ENCODE results near the gene OASL.

OASL gene

GRCh38 chr12:120997448-120997847 is 41.6 kb downstream of the OASL start:
- TF ChIP-seq USF1 (IDR thresholded peaks at IDR 0.05) (no peak), REST (IDR thresholded peaks at IDR 0.05; ENCODE audit: low read depth) (no peak), TAF1 (IDR thresholded peaks at IDR 0.05; ENCODE audit: low read depth) (no peak), RAD21 (IDR thresholded peaks at IDR 0.05; ENCODE audit: low read depth) (no peak), CEBPB (IDR thresholded peaks at IDR 0.05) (no peak), MAX (IDR thresholded peaks at IDR 0.05) (no peak), EGR1 (IDR thresholded peaks at IDR 0.05) (no peak), YY1 (IDR thresholded peaks at IDR 0.05; ENCODE audit: low read depth) (no peak), ZBTB7A (IDR thresholded peaks at IDR 0.05; ENCODE audit: low read depth) (no peak), FOXM1 (IDR thresholded peaks at IDR 0.05; ENCODE audit: borderline replicate concordance, low read depth) (no peak), EP300 (IDR thresholded peaks at IDR 0.05; ENCODE audit: borderline replicate concordance) (no peak), TEAD4 (IDR thresholded peaks at IDR 0.05) (no peak), TCF12 (IDR thresholded peaks at IDR 0.05; ENCODE audit: low read depth) (no peak), NFIC (IDR thresholded peaks at IDR 0.05) (no peak), CREB1 (IDR thresholded peaks at IDR 0.05; ENCODE audit: low read depth) (no peak)

- TF ChIP-seq TEAD4 (IDR thresholded peaks at IDR 0.05) (no peak), EP300 (IDR thresholded peaks at IDR 0.05; ENCODE audit: borderline replicate concordance) (no peak), TAF1 (IDR thresholded peaks at IDR 0.05; ENCODE audit: low read depth) (no peak), USF1 (IDR thresholded peaks at IDR 0.05) (no peak), FOXM1 (IDR thresholded peaks at IDR 0.05; ENCODE audit: borderline replicate concordance, low read depth) (no peak), EGR1 (IDR thresholded peaks at IDR 0.05) (no peak), NFIC (IDR thresholded peaks at IDR 0.05) (no peak), MAX (IDR thresholded peaks at IDR 0.05) (no peak), YY1 (IDR thresholded peaks at IDR 0.05; ENCODE audit: low read depth) (no peak), RAD21 (IDR thresholded peaks at IDR 0.05; ENCODE audit: low read depth) (no peak), CREB1 (IDR thresholded peaks at IDR 0.05; ENCODE audit: low read depth) (no peak)
Measured at GRCh38 chr12:120996133-120996746, 42.8 kb downstream of the OASL start.

- TF ChIP-seq TCF12 (IDR thresholded peaks at IDR 0.05; ENCODE audit: low read depth) (no peak), TEAD4 (IDR thresholded peaks at IDR 0.05) (no peak), YY1 (IDR thresholded peaks at IDR 0.05; ENCODE audit: low read depth) (no peak), NFIC (IDR thresholded peaks at IDR 0.05) (no peak)
Measured at GRCh38 chr12:120994589-120995337, 44.3 kb downstream of the OASL start.

GRCh38 chr12:120994059-120994458 is 45.0 kb downstream of the OASL start:
- TF ChIP-seq REST (IDR thresholded peaks at IDR 0.05; ENCODE audit: low read depth) (no peak), USF1 (IDR thresholded peaks at IDR 0.05) (no peak), CEBPB (IDR thresholded peaks at IDR 0.05) (no peak), ZBTB7A (IDR thresholded peaks at IDR 0.05; ENCODE audit: low read depth) (no peak), RAD21 (IDR thresholded peaks at IDR 0.05; ENCODE audit: low read depth) (no peak), FOXM1 (IDR thresholded peaks at IDR 0.05; ENCODE audit: borderline replicate concordance, low read depth) (no peak), EP300 (IDR thresholded peaks at IDR 0.05; ENCODE audit: borderline replicate concordance) (no peak), EGR1 (IDR thresholded peaks at IDR 0.05) (no peak), TCF12 (IDR thresholded peaks at IDR 0.05; ENCODE audit: low read depth) (no peak)

GRCh38 chr12:120993496-120993895 is 45.5 kb downstream of the OASL start:
- no peak for TF ChIP-seq YY1 (IDR thresholded peaks at IDR 0.05; ENCODE audit: low read depth)
- no peak for TF ChIP-seq EP300 (IDR thresholded peaks at IDR 0.05; ENCODE audit: borderline replicate concordance)
- no peak for TF ChIP-seq ZBTB7A (IDR thresholded peaks at IDR 0.05; ENCODE audit: low read depth)
- TF ChIP-seq NFIC (IDR thresholded peaks at IDR 0.05), result no peak
- TF ChIP-seq TEAD4 (IDR thresholded peaks at IDR 0.05), result no peak
- TF ChIP-seq EGR1 (IDR thresholded peaks at IDR 0.05), result no peak
